Measurements from ENCODE around the gene NBAS. TPM values are rescaled to one million over a fixed set of nuclear protein-coding genes. Genes with fewer than 3 reads are reported as not detected.

The NBAS gene
- total and polyA plus RNA-seq, 9 of the 15 experiments (the other 6 are each of a cell fraction or from before 2014, with no cell fraction given) = 15.3 to 94.4 (median 69.9) TPM

GRCh38 chr2:15383695-15384350, 177.3 kb downstream of the NBAS start (continued):
- no peak for TF ChIP-seq CREB3 (tag; conservative IDR thresholded peaks at IDR 0.05; ENCODE audit: low read depth)
- no peak for TF ChIP-seq MCM3 (IDR thresholded peaks at IDR 0.05)
- TF ChIP-seq GTF2B (IDR thresholded peaks at IDR 0.05; ENCODE audit: extremely low read depth, insufficient read length) = no peak
- TF ChIP-seq E2F6 (IDR thresholded peaks at IDR 0.05; ENCODE audit: borderline replicate concordance in 1 of 2, extremely low read depth in 1 of 2, insufficient read depth in 1 of 2, insufficient read length in 1 of 2, low read depth in 1 of 2, low read length in 1 of 2, poor library complexity in 1 of 2, severe bottlenecking in 1 of 2) = no peak
- no peak for TF ChIP-seq PTRF (tag; IDR thresholded peaks at IDR 0.05)
- no peak for TF ChIP-seq DACH1 (IDR thresholded peaks at IDR 0.05; ENCODE audit: partially characterized antibody)
- TF ChIP-seq LARP7 (IDR thresholded peaks at IDR 0.05) = no peak
- no peak for TF ChIP-seq GTF2F1 (IDR thresholded peaks at IDR 0.05; ENCODE audit: low read depth, low read length)
- TF ChIP-seq KLF10 (CRISPR knock-in tag; IDR thresholded peaks at IDR 0.05) = no peak
- TF ChIP-seq TAF15 (IDR thresholded peaks at IDR 0.05; ENCODE audit: low read depth, low read length) = no peak

Data from K562 (cell line).